A549 (cell line): ENCODE data around the gene TMEM272. TPM values are rescaled to one million over a fixed set of nuclear protein-coding genes. Genes with fewer than 3 reads are reported as not detected.
A peak's percentile ranks its signal among the peaks of the same experiment; 100 is the strongest.

Source experiments
- ATAC-seq, 2 experiments: fragments of 200-7000 bp in 1 of 2; fragments of >200 bp in 1 of 2; cut with Nextera tagmentation in 1 of 2; cut with Tn5 transposase in 1 of 2; 3 replicates each; pipeline versions ENCODE4 v1.8.0 to v1.9.1; 2018 to 2020; ENCODE audit warnings: mild to moderate bottlenecking in 1 of 2, moderate library complexity in 1 of 2
- CTCF ChIA-PET: fragments of 300-600 bp; sonication (Branson Sonifier 250); formaldehyde crosslinking; extraction: SDS; loops from one replicate; lab custom pipeline; 2021; ENCODE audit warnings: antibody characterized with exemption, inconsistent platforms; lab: Yijun Ruan, JAX
- POLR2A ChIA-PET: fragments of 350-600 bp; formaldehyde crosslinking; extraction: SDS; loops from one replicate; lab custom pipeline; 2021; ENCODE audit warnings: antibody characterized with exemption, inconsistent platforms; lab: Yijun Ruan, JAX
- DNase-seq, 2 experiments: peaks; one replicate each; pipeline versions ENCODE4 v3.0.0 to v3.0.0-alpha.2; 2011 to 2016; ENCODE audit warnings: low read depth in 1 of 2, low spot score in 1 of 2
- FAIRE-seq: peaks from 2 replicates; lab custom pipeline; 2011; peaks lifted over from hg19 to GRCh38; lab: Jason Lieb, UNC
- H3K27ac ChIP-seq, 2 experiments: fragments of >200 bp; sonication (Bioruptor Twin); formaldehyde crosslinking; 3 replicates each; pipeline ENCODE4 v1.5.1; 2016 to 2017
- H3K4me1 ChIP-seq: fragments of >200 bp; sonication (Bioruptor Twin); formaldehyde crosslinking; 3 replicates; pipeline ENCODE4 v1.6.1; 2016
- H3K4me2 ChIP-seq: fragments of >200 bp; sonication (Bioruptor Twin); formaldehyde crosslinking; 3 replicates; pipeline ENCODE4 v1.6.1; 2016
- H3K4me3 ChIP-seq: fragments of >200 bp; sonication (Bioruptor Twin); formaldehyde crosslinking; 3 replicates; pipeline ENCODE4 v1.5.1; 2016
- H3K9me3 ChIP-seq: fragments of >200 bp; sonication (Bioruptor Twin); formaldehyde crosslinking; 3 replicates; pipeline ENCODE4 v1.6.1; 2016
- BCL3 ChIP-seq: fragments of >200 bp; sonication (Bioruptor Twin); formaldehyde crosslinking; IDR thresholded peaks from 3 replicates; pipeline ENCODE4 v1.6.1; 2016
- CTCF ChIP-seq: fragments of >200 bp; sonication (Bioruptor Twin); formaldehyde crosslinking; IDR thresholded peaks from 3 replicates; pipeline ENCODE4 v1.5.1; 2016
- E2F6 ChIP-seq: IDR thresholded peaks from 2 replicates; pipeline ENCODE4 v1.6.1; 2012; ENCODE audit warnings: low read depth, borderline replicate concordance
- HES2 ChIP-seq: fragments of >200 bp; sonication (Bioruptor Twin); formaldehyde crosslinking; IDR thresholded peaks from 2 replicates; pipeline ENCODE4 v1.6.1; 2016
- HOXA7 ChIP-seq: fragments of 250-450 bp; sonication (Bioruptor Pico); IDR thresholded peaks from 2 replicates; pipeline ENCODE4 v1.5.0; 2020; ENCODE audit warnings: mild to moderate bottlenecking, moderate library complexity
- KDM1A ChIP-seq: fragments of 200-600 bp; sonication (generic); IDR thresholded peaks from 2 replicates; pipeline ENCODE4 v1.6.1; 2016; ENCODE audit warnings: low read depth, mild to moderate bottlenecking
- PHF8 ChIP-seq: fragments of 200-600 bp; sonication (generic); IDR thresholded peaks from 2 replicates; pipeline ENCODE4 v1.6.1; 2016; ENCODE audit warnings: low read depth, mild to moderate bottlenecking, antibody characterized with exemption, moderate library complexity, borderline replicate concordance
- POLR2A ChIP-seq: IDR thresholded peaks from 2 replicates; pipeline ENCODE4 v1.6.1; 2012; ENCODE audit warnings: mild to moderate bottlenecking, low read length
- RAD21 ChIP-seq, 2 experiments: fragments of >200 bp in 1 of 2; sonication (Bioruptor Twin) in 1 of 2; formaldehyde crosslinking in 1 of 2; IDR thresholded peaks in 1 of 2; conservative IDR thresholded peaks in 1 of 2; 2 replicates in 1 of 2; 3 replicates in 1 of 2; pipeline ENCODE4 v1.6.1; 2012 to 2018; ENCODE audit warnings: inconsistent platforms in 1 of 2
- RFX5 ChIP-seq: fragments of 450-650 bp; IDR thresholded peaks from 2 replicates; pipeline ENCODE4 v1.7.1; 2014; ENCODE audit warnings: antibody characterized with exemption, mild to moderate bottlenecking, moderate library complexity
- ZFP36 ChIP-seq: fragments of 450-650 bp; IDR thresholded peaks from 2 replicates; pipeline ENCODE4 v1.6.1; 2014; ENCODE audit warnings: borderline replicate concordance; ENCODE audit not compliant: partially characterized antibody
- WGBS: methylation state at CpG from one replicate; pipeline ENCODE4 v1.1.6; 2017; ENCODE audit errors: missing lambda C conversion rate; 5-methylcytosine and 5-hydroxymethylcytosine counted together
- polyA plus RNA-seq, 4 experiments: library from polyadenylated mRNA; depleted of rRNA in 3 of 4; stranded (reverse); fragments of >200 nt; fragmentation: RNase III in 1 of 4; extraction: RNeasy Plus Mini Kit Qiagen cat#74134 plus additional on column Dnase treatment in 1 of 4; gene quantifications; 2 replicates in 3 of 4; 3 replicates in 1 of 4; pipeline ENCODE4 v1.2.3, GENCODE V29; 2011 to 2017

The TMEM272 gene
- polyA plus RNA-seq, 2 of the 4 experiments (the other 2 are of a cell fraction): not detected

GRCh38 chr13:51833980-51834379 lies 11.0 kb downstream of the TMEM272 start:
- POLR2A ChIA-PET: no interaction called here
- 51% methylated on average over 10 of the region's 10 CpGs for WGBS
- no peak for FAIRE-seq

GRCh38 chr13:51832471-51833152 lies 12.4 kb downstream of the TMEM272 start:
- ATAC-seq (peak; percentile 58 to 88; a peak in 3 of 6 replicates), FAIRE-seq (no peak), DNase-seq (peak; percentile 20 to 21)
- H3K4me3 ChIP-seq: no peak overlapping the region
- no peak overlapping the region for H3K4me2 ChIP-seq
- POLR2A ChIA-PET: no interaction called here
- peak; percentile 29 to 53; a peak in 4 of 5 replicates for TF ChIP-seq RAD21 (conservative IDR thresholded peaks at IDR 0.05 in 1 of 2, IDR thresholded peaks at IDR 0.05 in 1 of 2)
- TF ChIP-seq ZFP36: peak; percentile 89
- peak; percentile 15; the same call in 1 of the 3 replicates for TF ChIP-seq CTCF
- no peak for TF ChIP-seq KDM1A
- CTCF ChIA-PET: interaction anchor here (0.6 to 2.9 kb wide), 7 partner anchors 12 to 295 kb away, joined by 3 to 18 read pairs (median 3); partner anchors contain the start of gene TMEM272
- no peak overlapping the region for H3K27ac ChIP-seq
- 56% methylated on average over 6 of the region's 6 CpGs for WGBS
- H3K4me1 ChIP-seq: no peaks in the 10 kb centered on the region
- no peaks in the 10 kb centered on the region for H3K9me3 ChIP-seq

More at GRCh38 chr13:51833980-51834379, 11.0 kb downstream of the TMEM272 start:
- no peak for DNase-seq
- no peak overlapping the region for H3K27ac ChIP-seq
- no peak overlapping the region for H3K4me2 ChIP-seq
- H3K9me3 ChIP-seq: no peaks in the 10 kb centered on the region
- CTCF ChIA-PET: interaction anchor here (1.0 to 1.2 kb wide), 2 partner anchors 18 to 294 kb away, joined by 3 to 5 read pairs; no protein-coding TSS in a partner anchor
- H3K4me3 ChIP-seq: no peak overlapping the region
- ATAC-seq: no peak
- no peak for TF ChIP-seq POLR2A
- H3K4me1 ChIP-seq: no peaks in the 10 kb centered on the region

GRCh38 chr13:51831519-51831918 lies 13.5 kb downstream of the TMEM272 start:
- WGBS: 55% methylated on average over 4 of the region's 5 CpGs
- TF ChIP-seq RFX5 (no peak), PHF8 (no peak)
- Histone ChIP-seq H3K9me3 (no peaks in the 10 kb centered on the region), H3K4me3 (no peak overlapping the region), H3K27ac (no peak overlapping the region), H3K4me2 (no peak overlapping the region), H3K4me1 (no peaks in the 10 kb centered on the region)
- CTCF ChIA-PET: interaction anchor here (1.2 to 2.9 kb wide), 3 partner anchors 11 to 16 kb away, joined by 3 to 18 read pairs (median 6); partner anchors contain the start of gene TMEM272
- ATAC-seq (no peak), DNase-seq (no peak), FAIRE-seq (no peak)
- POLR2A ChIA-PET: no interaction called here

- TF ChIP-seq BCL3 (no peak), HOXA7 (CRISPR knock-in tag) (no peak), E2F6 (no peak), HES2 (no peak)
- H3K4me1 ChIP-seq: no peaks in the 10 kb centered on the region
- no peak overlapping the region for H3K27ac ChIP-seq
- H3K4me3 ChIP-seq: no peak overlapping the region
- H3K9me3 ChIP-seq: no peaks in the 10 kb centered on the region
- POLR2A ChIA-PET: no interaction called here
- DNase-seq (no peak), ATAC-seq (no peak), FAIRE-seq (no peak)
- H3K4me2 ChIP-seq: no peak overlapping the region
- WGBS: 69% methylated on average over 2 of the region's 2 CpGs
- CTCF ChIA-PET: interaction anchor here (0.8 to 1.2 kb wide), 4 partner anchors 8 to 704 kb away, joined by 3 read pairs; no protein-coding TSS in a partner anchor
These were observed 15.4 kb downstream of the TMEM272 start for GRCh38 chr13:51829568-51829899.
